Non-pigmented ciliary epithelial cell (primary cell): ENCODE measurements around the gene CETN1.
A peak's percentile ranks its signal among the peaks of the same experiment; 100 is the strongest.

Source experiments
- DNase-seq: peaks from one replicate; pipeline ENCODE4 v3.0.0-alpha.2; 2010; ENCODE audit warnings: low read depth

Gene CETN1

DNA sequence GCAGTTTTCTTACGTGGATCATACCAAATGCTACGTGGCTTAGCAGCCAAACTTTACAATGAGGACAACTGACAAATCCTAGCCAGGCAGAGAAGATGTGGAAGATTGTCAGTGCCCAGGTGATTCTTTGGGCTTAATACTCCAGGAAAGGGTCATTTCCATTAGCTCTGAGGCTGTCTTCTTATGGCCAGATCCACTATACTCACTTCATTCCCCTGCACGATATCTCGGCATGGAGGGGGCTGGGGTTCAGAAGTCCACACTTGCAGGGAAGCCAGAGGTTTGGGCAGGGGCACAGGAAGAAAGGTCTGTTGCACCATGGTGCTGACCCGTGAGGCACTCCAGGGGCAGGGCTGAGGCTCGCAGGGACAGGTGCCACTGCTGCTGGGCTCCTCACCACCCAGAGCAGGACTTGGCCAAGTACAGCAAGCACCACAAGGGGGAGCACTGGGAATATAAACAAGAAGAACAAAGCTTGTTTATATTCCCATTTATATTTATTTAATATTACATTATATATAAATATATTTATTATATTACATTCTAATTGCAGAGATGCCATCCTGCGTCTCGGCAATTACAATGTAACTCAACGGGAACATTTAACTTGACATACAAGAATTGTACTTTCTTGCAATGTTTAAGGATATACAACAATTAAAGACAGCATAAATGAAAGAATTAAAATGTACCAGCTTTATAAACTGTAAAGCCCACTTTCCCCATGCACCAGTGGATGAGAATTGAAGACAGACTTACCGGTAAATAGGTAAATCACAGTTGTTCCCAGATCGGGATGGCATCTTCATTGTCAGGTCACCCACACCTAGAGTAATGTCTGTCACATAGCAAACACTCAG lies 43.8 kb downstream of the CETN1 start:
- peak; percentile 58 for DNase-seq

DNA sequence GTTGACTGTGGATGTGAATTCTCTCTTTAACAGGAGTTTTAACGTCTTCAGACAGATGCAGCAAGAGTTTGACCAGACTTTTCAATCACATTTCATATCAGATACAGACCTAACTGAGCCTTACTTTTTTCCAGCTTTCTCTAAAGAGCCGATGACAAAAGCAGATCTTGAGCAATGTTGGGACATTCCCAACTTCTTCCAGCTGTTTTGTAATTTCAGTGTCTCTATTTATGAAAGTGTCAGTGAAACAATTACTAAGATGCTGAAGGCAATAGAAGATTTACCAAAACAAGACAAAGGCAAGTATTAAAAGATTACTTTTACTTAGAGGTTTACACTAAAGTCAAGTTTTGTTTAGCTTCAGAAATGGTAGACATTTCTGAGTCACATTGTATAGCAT lies 47.1 kb downstream of the CETN1 start:
- no peak for DNase-seq

DNA sequence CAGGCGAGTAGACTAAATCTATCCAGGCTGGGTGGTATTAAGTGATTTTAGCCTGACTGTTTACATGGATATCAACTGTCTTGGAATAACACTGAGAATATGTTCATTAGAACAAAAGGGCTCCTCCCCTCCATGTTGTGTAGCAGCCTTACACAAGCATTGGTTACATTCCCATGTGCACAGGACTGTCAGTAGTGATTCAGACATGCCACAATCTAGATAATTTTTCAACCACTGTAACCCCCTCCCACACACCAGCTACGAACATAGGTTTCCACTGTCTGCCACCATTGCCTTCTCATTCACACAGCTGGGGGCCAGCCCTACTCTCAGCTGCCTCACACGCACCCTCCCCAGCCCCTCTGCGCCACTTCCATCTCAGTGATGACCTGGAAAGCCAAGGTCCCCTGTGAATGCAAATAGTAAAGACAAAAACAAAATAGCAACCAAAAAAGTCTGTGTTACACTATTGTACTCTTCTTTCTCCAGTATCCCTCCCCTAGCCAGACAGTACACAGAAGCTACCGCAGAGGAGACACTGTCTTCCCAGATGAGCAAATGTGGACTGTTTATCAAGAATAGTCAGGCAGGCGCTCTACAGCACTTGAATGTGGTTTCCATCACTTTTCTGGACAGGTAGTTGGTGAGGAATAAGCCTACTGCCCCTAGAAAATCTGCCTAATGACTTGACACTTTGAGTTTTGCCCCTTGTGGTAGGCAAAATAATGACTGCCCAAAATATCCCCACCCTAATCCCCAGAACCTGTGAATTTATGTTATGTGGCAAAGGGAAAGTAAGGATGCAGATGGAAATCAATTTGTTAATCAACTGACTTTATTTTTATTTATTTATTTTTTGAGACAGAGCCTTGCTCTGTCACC lies 49.3 kb downstream of the CETN1 start:
- DNase-seq: peak; percentile 11

DNA sequence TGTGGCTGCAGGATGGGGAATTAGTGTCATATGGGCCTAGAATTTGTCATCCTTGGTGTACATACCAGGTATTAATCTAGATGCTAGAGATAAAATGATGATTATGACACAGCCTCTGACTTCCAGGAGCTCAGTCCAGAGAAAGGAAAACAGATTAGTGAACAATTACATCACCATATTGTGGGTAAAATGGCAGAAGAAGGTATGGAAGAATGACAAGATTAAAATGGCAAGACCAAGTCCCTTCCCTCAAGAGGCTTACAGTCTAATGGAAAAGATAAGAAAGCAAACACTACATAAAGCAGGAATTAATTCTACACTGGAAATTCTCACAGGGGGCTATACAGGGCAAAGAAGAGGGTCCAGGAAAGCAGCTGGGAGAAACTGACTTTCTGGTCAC lies 51.4 kb downstream of the CETN1 start:
- DNase-seq: no peak
